Measurements from ENCODE around the gene DHDH.
A peak's percentile ranks its signal among the peaks of the same experiment; 100 is the strongest.

Gene DHDH

GRCh38 chr19:48994035-48994386, 60.5 kb downstream of the DHDH start:
- no peaks in the 10 kb centered on the region for H3K9me3 ChIP-seq
- peak overlapping the region; percentile 90 for H3K27ac ChIP-seq
- H3K27me3 ChIP-seq, result no peaks in the 10 kb centered on the region
- peak overlapping the region; percentile 77 to 81 for H3K4me3 ChIP-seq (ENCODE audit: low read depth in 1 of 2, low read length in 1 of 2)
- H3K36me3 ChIP-seq, result peaks cover 19% of the 10 kb centered on the region
- TF ChIP-seq CTCF (IDR thresholded peaks at IDR 0.05), result no peak
- H3K4me1 ChIP-seq (ENCODE audit: control insufficient read depth in 1 of 2, insufficient read depth in 1 of 2, low read depth in 1 of 2, low read length in 1 of 2), result peaks cover 39 to 40% of the 10 kb centered on the region in 2 experiments
